Measurements from ENCODE around the gene MED13L.

- TF ChIP-seq CTCF (IDR thresholded peaks at IDR 0.05) (no peak), POLR2A (IDR thresholded peaks at IDR 0.05) (no peak)
Measured at GRCh38 chr12:116319233-116319897, 41.9 kb upstream of the MED13L start.
